ENCODE results near the gene OR2M7.
"Not testable (repeated sequence)": the region's sequence is repeated elsewhere in the genome, so short reads cannot be mapped to it uniquely, and the experiment has no call there.

The OR2M7 gene

GRCh38 chr1:248324468-248324867, at the start of gene OR2M7:
Gene OR2M7, minus strand, starts transcription at chr1:248324568. Its CDS starts 0 bp downstream, at chr1:248324568.
- no peak for DNase-seq (ENCODE audit: low spot score)

- no peak for DNase-seq (ENCODE audit: low spot score)
These were observed 49.4 kb upstream of the OR2M7 start for GRCh38 chr1:248373761-248374160.

- DNase-seq (ENCODE audit: low spot score) = no peak
These were observed 48.0 kb upstream of the OR2M7 start for GRCh38 chr1:248372394-248372793.

- DNase-seq (ENCODE audit: low spot score) = no peak
These were observed 42.2 kb upstream of the OR2M7 start for GRCh38 chr1:248366609-248367008.

- no peak for DNase-seq (ENCODE audit: low spot score)
These were observed 36.9 kb upstream of the OR2M7 start, which contains the start of gene OR2T4 for GRCh38 chr1:248361121-248361715. Gene OR2T4, plus strand, starts transcription at chr1:248361665. Its CDS starts 0 bp downstream, at chr1:248361665.

- no peak for DNase-seq (ENCODE audit: low spot score)
These were observed 35.0 kb upstream of the OR2M7 start for GRCh38 chr1:248359415-248359814.

- DNase-seq (ENCODE audit: low spot score) = no peak
These were observed 24.1 kb upstream of the OR2M7 start, which contains the start of gene OR14C36 for GRCh38 chr1:248348475-248348874. Gene OR14C36, plus strand, starts transcription at chr1:248348775. Its CDS starts 0 bp downstream, at chr1:248348775.

GRCh38 chr1:248343451-248343850, 19.1 kb upstream of the OR2M7 start:
- no peak for DNase-seq (ENCODE audit: low spot score)

- DNase-seq (ENCODE audit: low spot score) = no peak
These were observed 7.6 kb downstream of the OR2M7 start for GRCh38 chr1:248316796-248317195.

- not testable (repeated sequence) for DNase-seq (ENCODE audit: low spot score)
These were observed 17.6 kb downstream of the OR2M7 start for GRCh38 chr1:248306740-248307139.

GRCh38 chr1:248306103-248306502, 18.3 kb downstream of the OR2M7 start:
- DNase-seq (ENCODE audit: low spot score) = no peak

GRCh38 chr1:248305672-248306071, 18.7 kb downstream of the OR2M7 start:
- DNase-seq (ENCODE audit: low spot score) = not testable (repeated sequence)

GRCh38 chr1:248303324-248303723, 21.0 kb downstream of the OR2M7 start, which contains the start of gene OR2T12:
Gene OR2T12, minus strand, starts transcription at chr1:248303424. Its CDS starts 7,846 bp downstream, at chr1:248295578.
- no peak for DNase-seq (ENCODE audit: low spot score)

- DNase-seq (ENCODE audit: low spot score) = no peak
These were observed 36.0 kb downstream of the OR2M7 start for GRCh38 chr1:248288391-248288790.

- DNase-seq (ENCODE audit: low spot score) = no peak
These were observed 46.5 kb downstream of the OR2M7 start, which contains the start of gene OR2T33 for GRCh38 chr1:248277876-248278275. Gene OR2T33, minus strand, starts transcription at chr1:248277976. Its CDS starts 4,162 bp downstream, at chr1:248273814.
